ENCODE data around the gene SPOCD1. TPM values are rescaled to one million over a fixed set of nuclear protein-coding genes. Genes with fewer than 3 reads are reported as not detected.

The SPOCD1 gene
- total RNA-seq, 1 donor from 2014 or later, result 39.8 TPM

DNA sequence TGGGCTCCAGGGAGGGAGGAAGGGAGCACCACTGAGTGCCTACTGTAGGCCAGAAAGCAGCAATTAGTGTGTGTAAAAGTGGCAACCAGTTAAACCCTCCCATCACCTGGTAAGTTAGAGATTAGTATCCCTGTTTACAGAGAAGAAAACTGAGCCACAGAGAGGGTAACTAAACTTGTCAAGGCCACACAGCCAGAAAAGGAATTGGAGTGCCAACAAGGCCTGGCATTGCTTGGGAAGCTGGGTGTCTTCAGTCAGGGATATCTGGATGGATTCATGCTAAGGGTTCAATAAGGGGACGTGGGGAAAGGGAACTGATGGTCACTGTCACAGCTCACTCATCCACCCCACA lies 28.1 kb downstream of the SPOCD1 start:
- no peak for DNase-seq (ENCODE audit: low spot score)

DNA sequence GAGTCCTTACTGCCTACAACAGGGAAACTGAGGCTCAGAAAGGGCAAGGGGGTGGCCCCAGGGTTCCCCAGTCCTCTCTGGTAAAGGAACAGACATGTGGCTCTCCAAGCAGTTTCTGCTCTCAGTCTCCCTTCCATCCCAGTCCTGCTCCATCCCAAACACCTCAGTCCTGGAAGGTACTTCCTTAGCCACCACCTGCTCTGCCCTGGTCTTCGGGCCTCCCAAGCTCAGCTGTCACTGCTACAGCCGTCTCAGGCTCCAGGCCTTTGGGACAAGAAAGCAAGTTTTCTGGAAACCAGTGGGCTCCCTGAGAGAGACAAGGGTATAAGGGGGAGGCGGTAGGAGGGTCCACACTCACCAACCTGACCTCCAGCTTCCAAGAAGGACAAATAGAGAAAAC lies 28.6 kb downstream of the SPOCD1 start:
- DNase-seq (ENCODE audit: low spot score), result no peak

DNA sequence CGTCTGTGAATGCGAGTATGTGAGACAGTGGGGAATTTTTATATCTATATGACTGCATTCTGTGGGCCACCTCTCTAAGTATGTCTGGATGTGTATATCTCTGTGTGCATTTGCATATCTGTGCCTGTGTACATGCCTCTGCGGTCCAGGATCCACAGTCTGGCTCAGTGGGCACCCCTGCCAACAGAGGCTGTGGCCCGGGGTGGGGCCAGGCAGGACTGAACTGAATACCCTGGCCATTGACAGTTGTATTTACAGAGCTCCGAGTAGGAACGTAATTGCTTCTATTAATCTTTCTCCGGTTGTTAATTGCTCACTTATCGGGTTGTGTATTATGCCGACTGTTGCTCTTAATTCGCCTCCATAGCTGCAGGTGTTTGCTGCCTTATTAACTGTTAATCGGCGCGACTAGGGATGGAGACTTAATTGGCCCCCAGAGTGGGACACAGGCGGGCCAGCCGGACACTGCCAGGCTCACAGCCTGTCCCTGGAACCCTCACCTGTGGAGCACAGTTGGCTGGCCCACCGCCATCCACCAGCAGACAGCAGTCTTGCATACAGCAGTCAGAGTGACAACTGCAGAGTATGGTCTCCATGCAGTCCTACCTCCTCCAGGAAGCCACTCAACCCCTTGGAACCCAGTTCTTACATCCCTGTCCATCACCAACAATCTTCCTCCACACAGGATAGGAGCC lies 29.3 kb downstream of the SPOCD1 start:
- no peak for DNase-seq (ENCODE audit: low spot score)

DNA sequence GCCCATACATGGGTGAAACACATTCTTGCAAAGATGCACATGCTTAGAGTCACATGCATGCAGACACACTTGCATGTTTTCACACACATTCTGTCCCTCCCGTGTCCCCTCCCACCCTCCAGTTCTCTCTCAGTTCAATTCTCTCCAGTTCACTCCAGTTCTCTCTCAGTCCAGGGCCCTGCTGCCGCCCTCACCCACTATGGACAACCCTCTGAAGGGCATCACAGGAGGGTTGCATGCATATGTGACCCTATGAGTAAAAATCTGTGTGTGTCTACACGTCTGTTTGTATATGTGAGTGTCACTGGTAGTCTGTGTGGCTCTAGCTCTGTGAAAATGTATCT lies 29.9 kb downstream of the SPOCD1 start:
- no peak for DNase-seq (ENCODE audit: low spot score)

DNA sequence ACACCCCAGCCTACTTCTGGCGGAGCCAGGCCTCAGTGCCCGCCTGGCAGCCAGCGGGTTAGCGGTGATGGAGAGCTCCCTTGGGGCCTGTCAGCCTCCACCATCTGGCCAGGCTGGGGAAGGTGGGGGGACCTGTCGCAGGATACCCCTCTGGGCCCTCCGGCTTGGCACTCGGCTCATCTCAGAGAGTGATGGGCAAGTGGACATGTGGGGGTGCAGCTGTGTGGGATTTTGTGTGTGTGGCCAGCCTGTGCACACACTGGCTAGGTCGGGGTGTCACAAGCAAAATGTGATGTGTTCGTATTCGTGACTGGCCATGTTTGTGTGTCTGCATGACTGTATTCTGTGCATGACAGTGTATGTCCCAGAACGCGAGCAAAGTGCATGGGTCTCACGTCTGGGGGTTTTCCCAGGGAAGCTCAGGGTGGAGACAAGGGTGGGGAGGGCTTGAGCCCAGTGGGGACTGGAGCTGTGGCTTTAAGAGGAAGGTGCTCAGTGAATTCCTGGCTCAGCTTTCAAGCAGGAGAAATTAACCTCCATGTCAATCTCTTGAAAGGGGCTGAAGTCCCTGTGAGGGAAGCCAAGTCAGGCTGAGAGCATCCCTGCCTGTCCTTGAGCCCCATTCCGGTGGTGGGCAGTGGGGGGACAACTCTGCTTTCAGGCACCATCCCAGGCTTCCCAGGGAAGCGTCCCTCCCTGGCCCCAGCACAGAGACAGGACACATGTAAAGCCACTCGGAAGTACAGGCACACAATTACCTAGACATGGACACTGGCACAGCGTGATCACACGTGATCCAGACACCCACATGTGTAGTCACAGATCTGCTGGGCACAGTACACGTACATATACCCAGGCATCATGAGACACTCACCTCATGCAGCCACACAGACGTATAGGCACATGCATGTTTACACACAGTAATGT lies 30.5 kb downstream of the SPOCD1 start:
- peak; percentile 41 for DNase-seq (ENCODE audit: low spot score)

DNA sequence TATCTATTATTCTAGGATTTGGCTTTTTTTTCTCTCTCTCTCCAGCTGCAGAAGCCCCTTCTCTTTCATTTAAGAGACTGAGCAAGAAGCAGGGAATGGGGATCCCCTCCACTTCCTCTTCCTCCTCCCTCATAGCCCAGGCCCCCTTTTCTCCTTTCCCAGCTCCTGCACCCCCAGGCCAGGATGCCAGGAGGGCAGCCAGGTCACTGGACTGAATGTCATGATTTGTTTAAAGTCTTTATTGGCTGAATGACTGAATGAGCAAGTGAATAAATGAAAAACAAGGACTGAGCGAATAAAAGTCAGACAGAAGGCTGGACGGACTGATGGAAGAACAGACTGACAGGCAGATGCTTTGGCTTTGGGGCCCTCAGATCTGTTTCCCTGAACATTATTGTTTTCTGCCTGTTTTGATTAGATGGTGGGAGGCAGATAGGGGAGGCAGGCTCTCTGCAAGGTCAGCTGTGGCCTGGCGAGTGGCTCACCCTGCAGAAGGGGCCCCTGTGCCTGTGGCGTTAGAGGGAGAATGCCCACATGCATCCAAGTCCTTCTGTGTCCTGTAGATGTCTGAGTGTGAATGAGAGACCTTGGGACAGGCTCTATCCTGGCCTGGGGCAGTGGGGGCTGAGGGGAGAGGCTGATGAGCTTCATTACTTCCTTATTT lies 31.3 kb downstream of the SPOCD1 start:
- DNase-seq (ENCODE audit: low spot score), result peak; percentile 42

DNA sequence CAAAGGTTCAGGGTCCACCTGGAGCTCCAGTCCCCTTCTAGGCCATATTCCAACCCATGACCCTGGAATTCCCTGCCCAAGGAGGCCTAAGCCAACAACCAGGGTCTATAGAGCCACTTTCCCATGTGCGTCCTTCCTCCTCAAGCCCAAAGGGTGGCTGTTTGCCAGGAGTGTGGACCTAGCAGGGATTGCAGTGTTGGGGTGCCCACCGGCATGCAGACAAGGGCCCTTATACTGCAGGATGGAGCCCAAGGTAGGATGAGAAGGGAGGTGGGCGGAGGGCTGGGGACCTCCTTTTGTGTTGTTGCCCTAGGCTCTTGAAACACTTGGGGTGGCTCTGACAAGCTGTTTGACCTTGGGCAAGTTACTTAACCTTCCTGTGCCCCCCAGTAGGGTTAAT lies 32.0 kb downstream of the SPOCD1 start:
- no peak for DNase-seq (ENCODE audit: low spot score)

DNA sequence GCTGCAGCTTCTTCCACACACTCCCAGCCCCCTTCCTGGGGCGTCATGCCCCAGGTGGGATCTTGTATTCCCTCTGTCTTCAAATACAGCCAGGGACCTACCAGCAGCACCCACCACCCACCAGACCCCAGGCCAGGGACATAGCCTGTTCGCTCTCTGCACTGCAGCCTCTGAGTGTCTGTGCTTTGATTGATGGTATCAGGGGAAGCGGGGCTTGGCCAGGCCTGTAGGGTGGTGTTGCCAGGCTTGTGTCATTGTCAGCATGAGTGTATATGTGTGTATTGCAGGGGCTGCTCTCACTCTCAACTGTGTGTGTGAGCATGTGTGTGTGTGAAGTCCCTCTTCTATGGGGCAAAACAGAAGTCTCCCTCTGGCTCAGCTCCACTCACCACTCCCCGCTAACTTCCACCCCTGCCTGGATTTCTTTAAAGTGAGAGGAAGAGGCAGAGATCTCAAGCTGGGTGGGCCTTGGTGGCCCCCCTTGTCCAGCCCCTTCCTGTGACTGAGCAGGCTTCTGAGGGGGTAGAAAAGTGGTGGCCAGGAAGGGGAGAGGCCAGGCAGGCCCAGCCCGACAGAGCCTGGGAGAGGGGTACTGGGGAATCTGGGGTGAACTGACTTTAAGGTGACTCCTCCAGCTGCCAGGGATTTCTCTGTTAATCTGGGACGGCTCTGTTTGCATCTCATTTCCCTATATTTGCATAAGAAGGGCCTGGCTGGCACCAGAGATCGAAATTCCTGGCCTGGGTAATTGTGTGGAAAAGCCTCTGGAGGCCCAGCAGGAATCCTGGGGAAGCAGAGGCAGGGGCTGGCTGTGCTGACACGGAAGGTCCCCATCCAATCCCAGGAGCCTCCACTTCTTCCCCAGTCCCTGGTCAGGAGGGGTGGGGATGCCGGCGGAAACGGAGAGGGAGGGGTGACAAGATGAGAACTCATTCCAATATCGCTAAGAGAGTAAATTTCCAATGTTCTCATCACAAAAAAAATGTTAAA lies 33.1 kb downstream of the SPOCD1 start:
- DNase-seq (ENCODE audit: low spot score), result no peak

DNA sequence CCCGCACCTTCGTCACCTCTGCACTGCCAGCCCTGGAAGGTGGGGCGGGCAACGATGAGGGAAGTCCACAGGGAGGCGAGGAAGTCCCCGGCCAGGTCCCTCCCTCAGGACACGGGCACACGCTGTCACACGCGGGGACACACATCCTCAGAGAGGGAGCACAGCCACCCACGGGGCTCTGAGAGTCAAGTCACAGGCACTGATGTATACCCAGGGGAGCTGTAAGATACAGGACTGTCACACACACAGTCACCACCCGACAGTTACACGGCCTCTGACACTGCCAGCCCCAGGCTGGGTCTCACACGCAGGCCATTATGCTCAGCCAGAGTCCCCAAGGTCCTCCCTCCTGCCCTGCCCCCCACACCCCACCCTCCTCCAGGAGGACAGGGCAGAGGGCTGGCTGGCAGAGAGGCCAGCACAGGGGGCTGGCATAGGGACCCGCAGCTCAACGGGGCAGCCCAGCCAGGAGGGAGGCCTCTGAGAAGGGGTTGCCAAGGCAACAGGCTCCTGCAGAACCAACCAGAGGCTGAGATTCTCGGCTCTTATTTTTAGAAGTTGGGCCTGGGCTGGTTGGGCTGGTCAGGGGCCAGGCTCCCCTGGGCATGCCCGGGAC lies 34.0 kb downstream of the SPOCD1 start:
- DNase-seq (ENCODE audit: low spot score), result no peak

DNA sequence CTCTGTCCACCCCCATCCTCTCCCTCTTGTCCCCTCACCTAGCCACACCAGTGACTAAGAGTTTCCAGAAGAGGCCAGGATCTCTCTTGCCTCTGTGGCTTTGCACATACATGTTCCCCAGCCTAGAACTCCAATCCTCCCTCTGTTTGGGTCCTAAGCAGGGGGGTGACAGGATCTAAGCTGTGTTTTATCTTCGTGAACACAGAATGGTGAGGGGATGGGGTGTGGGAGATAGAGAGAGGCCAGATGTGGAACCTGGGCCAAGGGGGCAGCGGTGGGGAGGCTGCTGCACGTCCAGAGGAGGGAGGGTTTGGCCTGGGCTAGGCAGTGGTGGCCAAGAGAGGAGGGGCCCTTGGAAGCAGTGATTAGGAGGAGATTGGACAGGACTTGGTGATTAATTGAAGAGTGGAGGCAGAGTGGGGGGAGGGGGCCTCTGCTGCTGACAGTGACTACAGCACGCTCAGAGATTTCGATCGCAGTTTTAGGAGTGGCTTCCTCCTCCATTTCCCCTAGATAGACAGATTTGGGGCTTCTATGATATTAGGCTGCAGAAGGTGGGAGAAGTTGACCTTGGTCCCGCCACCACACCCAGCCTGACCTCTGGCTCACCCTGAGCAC lies 34.6 kb downstream of the SPOCD1 start:
- DNase-seq (ENCODE audit: low spot score), result no peak

DNA sequence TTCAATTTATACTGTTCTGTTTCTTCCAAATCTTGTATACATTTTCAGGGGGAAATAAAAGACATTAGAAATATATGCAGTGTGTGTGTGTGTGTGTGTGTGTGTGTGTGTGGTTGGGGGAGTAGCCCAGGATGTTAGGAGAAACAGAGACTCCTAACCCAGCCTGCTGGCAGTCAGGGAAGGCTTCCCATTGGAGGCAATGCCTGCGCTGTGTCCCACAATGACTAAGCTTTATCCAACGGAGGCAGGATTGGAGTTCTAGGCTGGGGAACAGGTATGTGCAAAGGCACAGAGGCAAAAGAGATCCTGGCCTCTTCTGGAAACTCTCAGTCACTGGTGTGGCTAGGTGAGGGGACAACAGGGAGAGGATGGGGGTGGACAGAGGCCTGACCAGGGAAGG lies 35.2 kb downstream of the SPOCD1 start:
- DNase-seq (ENCODE audit: low spot score), result no peak

DNA sequence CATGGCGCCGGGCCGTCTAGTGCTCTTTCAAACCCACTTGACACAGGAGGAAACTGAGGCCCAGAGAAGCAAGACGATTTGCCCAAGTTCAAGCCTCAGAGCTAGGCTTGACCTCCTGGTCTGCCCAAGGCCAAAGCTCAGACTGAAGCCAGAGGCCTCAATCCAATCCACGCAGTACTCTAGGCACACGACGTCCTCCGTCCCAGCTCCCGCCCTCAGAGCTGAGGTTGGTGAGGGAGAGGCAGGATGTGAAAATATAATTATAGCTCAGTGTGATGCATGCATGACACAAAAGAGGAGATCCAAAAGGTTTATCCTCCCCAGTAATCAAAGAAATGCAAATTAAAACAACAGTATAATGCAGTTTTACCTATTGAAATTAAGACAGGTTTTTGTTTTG lies 36.1 kb downstream of the SPOCD1 start:
- no peak for DNase-seq (ENCODE audit: low spot score)

DNA sequence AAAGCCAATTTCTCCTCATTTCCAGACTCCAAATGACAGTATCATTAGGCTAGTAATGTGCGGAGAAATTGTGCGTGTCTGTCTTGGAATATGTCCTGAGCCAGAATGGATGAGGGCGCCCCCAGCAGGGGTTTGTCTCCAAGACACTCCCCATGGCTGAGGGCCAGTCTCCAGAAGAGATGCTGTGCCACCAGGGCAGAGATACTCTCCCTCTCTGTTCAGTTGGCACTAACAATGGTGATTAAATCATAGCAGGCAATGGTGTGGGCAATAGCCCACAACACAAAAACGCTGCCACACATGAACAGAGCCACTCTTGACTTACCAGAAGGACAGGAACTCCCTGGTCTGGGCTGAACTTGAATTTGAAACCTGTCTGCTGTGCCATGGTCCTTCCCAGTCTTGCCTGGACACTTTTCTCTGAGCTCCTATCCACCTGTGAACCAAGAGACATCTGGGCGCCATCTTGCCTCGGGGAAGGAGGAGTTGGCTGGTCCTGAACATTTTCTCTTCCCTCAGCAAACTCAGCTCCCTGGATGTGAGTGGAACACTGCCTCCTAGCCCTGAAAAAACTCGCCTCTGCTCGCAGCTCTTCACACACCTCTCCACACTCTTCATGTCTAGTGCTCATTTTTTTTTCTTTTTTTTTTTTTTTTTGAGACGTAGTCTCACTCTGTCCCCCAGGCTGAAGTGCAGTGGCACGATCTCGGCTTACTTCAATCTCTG lies 36.9 kb downstream of the SPOCD1 start:
- DNase-seq (ENCODE audit: low spot score), result no peak

DNA sequence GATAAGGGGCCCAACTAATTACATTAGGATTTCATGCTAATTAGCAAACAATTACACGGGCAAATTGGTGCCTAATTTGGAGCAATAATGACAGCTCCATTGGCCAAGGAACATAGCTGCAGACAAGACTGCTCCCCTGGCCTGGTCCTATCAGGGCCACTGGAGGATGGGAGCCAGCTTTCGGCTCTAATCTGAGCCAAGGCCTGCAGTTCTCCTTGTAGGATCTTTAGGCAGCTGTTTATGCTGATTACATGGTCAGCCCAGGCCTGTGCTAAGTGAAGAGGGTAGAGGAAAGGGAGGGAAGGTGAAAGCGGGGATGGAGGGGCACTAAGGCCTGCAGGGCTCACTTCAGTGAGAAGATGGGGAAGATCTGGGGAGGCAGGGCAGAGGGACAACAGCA lies 39.3 kb downstream of the SPOCD1 start:
- no peak for DNase-seq (ENCODE audit: low spot score)

DNA sequence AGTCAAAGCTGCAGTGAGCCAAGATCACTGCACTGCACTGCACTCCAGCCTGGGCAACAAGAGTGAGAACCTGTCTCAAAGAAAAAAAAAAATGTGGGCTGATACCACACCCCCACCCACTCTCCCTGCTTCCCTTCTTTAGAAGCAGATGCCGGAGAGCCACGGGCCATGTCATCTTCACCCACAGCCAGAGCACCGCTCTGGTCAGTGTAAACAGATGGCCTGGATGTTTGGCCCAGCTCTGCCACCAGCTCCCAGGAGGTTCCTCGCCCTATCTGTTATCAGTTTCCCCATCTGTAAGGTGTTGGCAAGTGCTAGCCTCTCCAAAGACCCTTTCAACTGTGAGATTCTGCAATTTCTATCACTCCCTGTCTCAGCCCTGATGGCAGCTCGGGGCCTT lies 39.8 kb downstream of the SPOCD1 start:
- DNase-seq (ENCODE audit: low spot score), result no peak

DNA sequence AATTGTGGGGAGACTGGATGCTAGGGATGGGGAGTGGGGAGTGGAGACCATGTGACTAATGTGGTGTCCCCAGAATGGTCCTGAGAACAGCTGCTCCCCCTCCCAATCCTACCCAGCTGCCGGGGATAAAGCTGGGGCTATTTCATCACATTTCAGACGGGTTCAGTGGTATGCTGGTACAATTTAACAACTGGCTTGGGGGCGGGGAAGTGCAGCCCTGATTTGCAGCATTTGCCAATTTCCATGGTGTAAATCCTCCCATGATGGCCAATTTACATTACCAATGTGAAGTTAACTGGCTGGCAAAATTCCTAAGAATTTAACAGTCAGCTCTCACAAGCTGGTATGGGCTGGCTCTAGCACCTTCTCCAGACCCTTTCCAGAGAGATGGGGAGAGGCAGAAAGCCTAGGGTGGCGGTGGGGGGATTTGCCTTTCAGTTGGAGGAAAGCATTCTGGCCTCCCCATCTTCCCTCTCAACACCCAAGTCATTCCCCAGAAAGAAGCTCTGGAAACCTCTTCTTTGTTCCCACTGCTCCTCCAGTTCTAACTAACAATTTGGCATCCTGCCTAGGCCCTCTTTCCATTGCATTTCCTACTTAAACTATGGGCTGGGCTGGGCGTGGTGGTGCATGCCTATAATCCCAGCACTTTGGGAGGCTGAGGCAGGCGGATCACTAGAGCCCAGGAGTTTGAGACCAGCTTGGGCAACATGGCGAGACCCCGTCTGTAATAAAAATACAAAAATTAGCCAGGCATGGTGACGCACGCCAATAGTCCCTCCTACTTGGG lies 40.4 kb downstream of the SPOCD1 start:
- no peak for DNase-seq (ENCODE audit: low spot score)

DNA sequence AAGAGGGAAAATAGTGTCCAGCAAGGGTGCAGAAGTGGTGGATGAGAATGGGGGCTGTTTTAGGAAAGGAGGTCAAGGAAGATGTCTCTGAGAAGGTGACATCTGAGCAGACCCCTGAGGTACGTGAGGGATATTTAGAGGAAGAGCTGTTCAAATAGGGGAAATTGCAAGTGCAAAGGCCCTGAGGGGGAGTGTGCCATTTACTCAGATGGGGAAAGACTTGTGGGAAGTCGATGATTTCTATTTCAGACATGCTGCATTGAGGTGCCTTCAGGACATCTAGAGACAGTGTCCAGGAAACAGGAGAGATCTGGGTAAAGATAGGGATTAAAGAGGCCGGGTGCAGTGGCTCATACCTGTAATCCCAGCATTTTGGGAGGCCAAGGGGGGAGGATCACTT lies 41.3 kb downstream of the SPOCD1 start:
- DNase-seq (ENCODE audit: low spot score), result no peak

DNA sequence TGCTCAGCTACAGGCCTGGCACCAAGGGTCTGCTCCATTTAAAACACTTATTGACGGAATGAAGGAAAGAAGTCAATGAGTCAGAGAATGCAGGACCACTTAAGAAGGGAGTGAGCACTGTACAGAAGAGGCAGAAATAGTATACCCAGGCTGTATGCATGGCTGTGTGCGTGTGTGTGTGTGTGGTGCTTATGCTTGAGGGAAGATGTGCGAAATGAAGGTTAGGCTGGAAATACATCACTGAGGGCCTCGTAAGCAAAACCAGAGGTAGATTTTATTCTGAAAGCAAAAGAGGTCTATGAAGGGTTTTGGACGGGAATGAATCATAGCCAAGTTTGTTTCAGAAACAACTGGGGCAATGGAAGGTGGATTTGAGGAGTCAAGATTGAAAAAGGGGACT lies 42.0 kb downstream of the SPOCD1 start:
- DNase-seq (ENCODE audit: low spot score), result no peak

DNA sequence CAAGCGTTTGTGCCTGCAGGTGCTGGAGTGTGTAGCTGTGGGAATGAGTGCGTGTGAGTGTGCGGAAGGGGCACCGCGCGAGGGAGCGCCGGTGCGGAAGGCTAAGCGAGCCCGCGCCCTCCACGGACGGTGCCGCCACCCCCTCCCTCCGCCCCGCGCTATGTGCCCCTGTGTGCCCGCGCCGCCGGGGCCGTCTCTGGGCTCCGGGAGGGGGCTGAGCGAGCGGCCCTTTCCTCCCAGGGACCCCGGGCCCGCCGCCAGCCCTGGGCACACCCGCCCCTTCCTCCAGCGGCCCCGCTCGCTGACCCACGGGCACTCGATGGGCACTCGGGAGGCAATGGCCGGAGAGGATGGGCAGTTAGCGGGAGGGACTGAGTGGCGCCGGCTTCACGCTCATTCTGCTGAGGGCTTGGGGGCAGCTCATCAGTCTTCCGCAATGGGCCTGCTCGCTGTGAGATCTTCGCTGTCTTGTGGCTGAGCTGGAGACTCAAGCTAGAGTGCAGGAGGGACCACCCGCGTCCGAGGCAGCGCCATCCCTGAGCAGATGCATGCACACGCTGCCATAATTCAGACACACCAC lies 43.1 kb downstream of the SPOCD1 start:
- DNase-seq (ENCODE audit: low spot score), result no peak
